ENCODE measurements around the gene TGFB1I1.

The TGFB1I1 gene

GRCh38 chr16:31464348-31464769, 7.6 kb upstream of the TGFB1I1 start:
- H3K4me1 ChIP-seq (ENCODE audit: insufficient read depth, low read length), result peaks cover 9% of the 10 kb centered on the region
- H3K36me3 ChIP-seq (ENCODE audit: insufficient read depth, low read length), result peaks cover 11% of the 10 kb centered on the region
- H3K4me3 ChIP-seq (ENCODE audit: low read depth in 1 of 2, low read length in 2 of 2), result no peak overlapping the region
- H3K27ac ChIP-seq (ENCODE audit: low read depth, low read length), result no peak overlapping the region
- H3K9me3 ChIP-seq (ENCODE audit: low read length), result no peaks in the 10 kb centered on the region
- no peak overlapping the region for H3K9ac ChIP-seq (ENCODE audit: low read length)
- no peaks in the 10 kb centered on the region for H3K27me3 ChIP-seq (ENCODE audit: control insufficient read depth in 1 of 2, insufficient read depth in 2 of 2, low read length in 2 of 2)

- no peaks in the 10 kb centered on the region for H3K9me3 ChIP-seq (ENCODE audit: low read length)
- peaks cover 9% of the 10 kb centered on the region for H3K4me1 ChIP-seq (ENCODE audit: insufficient read depth, low read length)
- H3K9ac ChIP-seq (ENCODE audit: low read length), result no peak overlapping the region
- H3K36me3 ChIP-seq (ENCODE audit: insufficient read depth, low read length), result peaks cover 11% of the 10 kb centered on the region
- no peaks in the 10 kb centered on the region for H3K27me3 ChIP-seq (ENCODE audit: control insufficient read depth in 1 of 2, insufficient read depth in 2 of 2, low read length in 2 of 2)
- H3K27ac ChIP-seq (ENCODE audit: low read depth, low read length), result no peak overlapping the region
- no peak overlapping the region for H3K4me3 ChIP-seq (ENCODE audit: low read depth in 1 of 2, low read length in 2 of 2)
Observed at GRCh38 chr16:31464781-31465260, 7.1 kb upstream of the TGFB1I1 start.

GRCh38 chr16:31465788-31466370, 6.1 kb upstream of the TGFB1I1 start:
- Histone ChIP-seq H3K27ac (ENCODE audit: low read depth, low read length) (no peak overlapping the region), H3K27me3 (ENCODE audit: control insufficient read depth in 1 of 2, insufficient read depth in 2 of 2, low read length in 2 of 2) (no peaks in the 10 kb centered on the region), H3K9ac (ENCODE audit: low read length) (no peak overlapping the region), H3K36me3 (ENCODE audit: insufficient read depth, low read length) (peaks cover 11% of the 10 kb centered on the region), H3K4me1 (ENCODE audit: insufficient read depth, low read length) (peaks cover 5% of the 10 kb centered on the region), H3K9me3 (ENCODE audit: low read length) (no peaks in the 10 kb centered on the region), H3K4me3 (ENCODE audit: low read depth in 1 of 2, low read length in 2 of 2) (no peak overlapping the region)

- Histone ChIP-seq H3K36me3 (ENCODE audit: insufficient read depth, low read length) (peaks cover 11% of the 10 kb centered on the region), H3K9me3 (ENCODE audit: low read length) (no peaks in the 10 kb centered on the region), H3K4me3 (ENCODE audit: low read depth in 1 of 2, low read length in 2 of 2) (no peak overlapping the region), H3K27me3 (ENCODE audit: control insufficient read depth in 1 of 2, insufficient read depth in 2 of 2, low read length in 2 of 2) (no peaks in the 10 kb centered on the region), H3K27ac (ENCODE audit: low read depth, low read length) (no peak overlapping the region), H3K9ac (ENCODE audit: low read length) (no peak overlapping the region), H3K4me1 (ENCODE audit: insufficient read depth, low read length) (peaks cover 10% of the 10 kb centered on the region)
Observed at GRCh38 chr16:31466381-31466841, 5.5 kb upstream of the TGFB1I1 start.

GRCh38 chr16:31467151-31467773, 4.7 kb upstream of the TGFB1I1 start:
- peaks cover 5% of the 10 kb centered on the region for H3K36me3 ChIP-seq (ENCODE audit: insufficient read depth, low read length)
- no peak overlapping the region for H3K4me3 ChIP-seq (ENCODE audit: low read depth in 1 of 2, low read length in 2 of 2)
- no peaks in the 10 kb centered on the region for H3K9me3 ChIP-seq (ENCODE audit: low read length)
- H3K27me3 ChIP-seq (ENCODE audit: control insufficient read depth in 1 of 2, insufficient read depth in 2 of 2, low read length in 2 of 2), result no peaks in the 10 kb centered on the region
- no peak overlapping the region for H3K27ac ChIP-seq (ENCODE audit: low read depth, low read length)
- H3K9ac ChIP-seq (ENCODE audit: low read length), result no peak overlapping the region
- peaks cover 13% of the 10 kb centered on the region for H3K4me1 ChIP-seq (ENCODE audit: insufficient read depth, low read length)

GRCh38 chr16:31467858-31468257, 4.1 kb upstream of the TGFB1I1 start:
- no peak overlapping the region for H3K9ac ChIP-seq (ENCODE audit: low read length)
- H3K27ac ChIP-seq (ENCODE audit: low read depth, low read length), result no peak overlapping the region
- no peaks in the 10 kb centered on the region for H3K9me3 ChIP-seq (ENCODE audit: low read length)
- H3K27me3 ChIP-seq (ENCODE audit: control insufficient read depth in 1 of 2, insufficient read depth in 2 of 2, low read length in 2 of 2), result no peaks in the 10 kb centered on the region
- H3K4me1 ChIP-seq (ENCODE audit: insufficient read depth, low read length), result peaks cover 13% of the 10 kb centered on the region
- no peaks in the 10 kb centered on the region for H3K36me3 ChIP-seq (ENCODE audit: insufficient read depth, low read length)
- H3K4me3 ChIP-seq (ENCODE audit: low read depth in 1 of 2, low read length in 2 of 2), result no peak overlapping the region

- Histone ChIP-seq H3K9ac (ENCODE audit: low read length) (peak overlapping the region; percentile 99), H3K4me1 (ENCODE audit: insufficient read depth, low read length) (peaks cover 38% of the 10 kb centered on the region), H3K27ac (ENCODE audit: low read depth, low read length) (peak overlapping the region; percentile 92)
Observed at GRCh38 chr16:31470615-31471014, 1.3 kb upstream of the TGFB1I1 start.

GRCh38 chr16:31471241-31471874, 594 bp upstream of the TGFB1I1 start:
- H3K27ac ChIP-seq (ENCODE audit: low read depth, low read length), result peak overlapping the region; percentile 92
- peak overlapping the region; percentile 29 to 95 for H3K4me3 ChIP-seq (ENCODE audit: low read depth in 1 of 2, low read length in 2 of 2)
- no peaks in the 10 kb centered on the region for H3K9me3 ChIP-seq (ENCODE audit: low read length)
- H3K27me3 ChIP-seq (ENCODE audit: control insufficient read depth in 1 of 2, insufficient read depth in 2 of 2, low read length in 2 of 2), result no peaks in the 10 kb centered on the region
- peaks cover 33% of the 10 kb centered on the region for H3K36me3 ChIP-seq (ENCODE audit: insufficient read depth, low read length)
- peak overlapping the region; percentile 99 for H3K9ac ChIP-seq (ENCODE audit: low read length)
- H3K4me1 ChIP-seq (ENCODE audit: insufficient read depth, low read length), result peaks cover 45% of the 10 kb centered on the region

More at GRCh38 chr16:31470615-31471014, 1.3 kb upstream of the TGFB1I1 start:
- Histone ChIP-seq H3K4me3 (ENCODE audit: low read depth in 1 of 2, low read length in 2 of 2) (peak overlapping the region in 1 of 2 donors; percentile 95), H3K27me3 (ENCODE audit: control insufficient read depth in 1 of 2, insufficient read depth in 2 of 2, low read length in 2 of 2) (no peaks in the 10 kb centered on the region), H3K36me3 (ENCODE audit: insufficient read depth, low read length) (peaks cover 26% of the 10 kb centered on the region), H3K9me3 (ENCODE audit: low read length) (no peaks in the 10 kb centered on the region)

GRCh38 chr16:31472709-31473203, 804 bp downstream of the TGFB1I1 start:
- Histone ChIP-seq H3K36me3 (ENCODE audit: insufficient read depth, low read length) (peaks cover 42% of the 10 kb centered on the region), H3K27me3 (ENCODE audit: control insufficient read depth in 1 of 2, insufficient read depth in 2 of 2, low read length in 2 of 2) (no peaks in the 10 kb centered on the region), H3K27ac (ENCODE audit: low read depth, low read length) (peak overlapping the region; percentile 86), H3K9ac (ENCODE audit: low read length) (peak overlapping the region; percentile 82), H3K4me1 (ENCODE audit: insufficient read depth, low read length) (peaks cover 48% of the 10 kb centered on the region), H3K4me3 (ENCODE audit: low read depth in 1 of 2, low read length in 2 of 2) (peak overlapping the region; percentile 78 to 87), H3K9me3 (ENCODE audit: low read length) (no peaks in the 10 kb centered on the region)

- Histone ChIP-seq H3K9ac (ENCODE audit: low read length) (peak overlapping the region; percentile 20), H3K9me3 (ENCODE audit: low read length) (no peaks in the 10 kb centered on the region), H3K4me3 (ENCODE audit: low read depth in 1 of 2, low read length in 2 of 2) (peak overlapping the region; percentile 0 to 87), H3K4me1 (ENCODE audit: insufficient read depth, low read length) (peaks cover 48% of the 10 kb centered on the region), H3K36me3 (ENCODE audit: insufficient read depth, low read length) (peaks cover 47% of the 10 kb centered on the region), H3K27ac (ENCODE audit: low read depth, low read length) (peak overlapping the region; percentile 67), H3K27me3 (ENCODE audit: control insufficient read depth in 1 of 2, insufficient read depth in 2 of 2, low read length in 2 of 2) (no peaks in the 10 kb centered on the region)
Observed at GRCh38 chr16:31473264-31473984, 1.5 kb downstream of the TGFB1I1 start.

- Histone ChIP-seq H3K27me3 (ENCODE audit: control insufficient read depth in 1 of 2, insufficient read depth in 2 of 2, low read length in 2 of 2) (no peaks in the 10 kb centered on the region), H3K4me1 (ENCODE audit: insufficient read depth, low read length) (peaks cover 48% of the 10 kb centered on the region), H3K27ac (ENCODE audit: low read depth, low read length) (peak overlapping the region; percentile 67), H3K36me3 (ENCODE audit: insufficient read depth, low read length) (peaks cover 47% of the 10 kb centered on the region), H3K4me3 (ENCODE audit: low read depth in 1 of 2, low read length in 2 of 2) (peak overlapping the region in 1 of 2 donors; percentile 39), H3K9ac (ENCODE audit: low read length) (peak overlapping the region; percentile 20), H3K9me3 (ENCODE audit: low read length) (no peaks in the 10 kb centered on the region)
Observed at GRCh38 chr16:31474173-31474714, 2.3 kb downstream of the TGFB1I1 start.
